Panc1 (cell line): ENCODE measurements around the gene NDUFB1. TPM values are rescaled to one million over a fixed set of nuclear protein-coding genes. Genes with fewer than 3 reads are reported as not detected.
A peak's percentile ranks its signal among the peaks of the same experiment; 100 is the strongest.

Experiments used
- ATAC-seq: fragments of 200-7000 bp; cut with Tn5 transposase; 2 replicates; pipeline ENCODE4 v1.9.1; 2020; ENCODE audit warnings: mild to moderate bottlenecking, moderate library complexity
- BruUV-seq: library from RNA; stranded (reverse); fragments of 400-500 nt; replicated peaks from 2 replicates; lab custom pipeline; 2021; lab: Mats Ljungman, UMichigan
- CTCF ChIA-PET: fragments of 300-600 bp; sonication (Branson Sonifier 250); formaldehyde crosslinking; loops from one replicate; lab custom pipeline; 2022; ENCODE audit warnings: antibody characterized with exemption; lab: Charles Lee
- POLR2A ChIA-PET: fragments of 300-600 bp; sonication (Branson Sonifier 250); formaldehyde crosslinking; loops from one replicate; lab custom pipeline; 2022; ENCODE audit warnings: antibody characterized with exemption; lab: Charles Lee
- DNase-seq: peaks from one replicate; pipeline ENCODE4 v3.0.0-alpha.2; 2010; ENCODE audit warnings: low read depth, low spot score
- H3K27ac ChIP-seq: 2 replicates; pipeline ENCODE4 v1.5.1; 2011; ENCODE audit warnings: mild to moderate bottlenecking, low read length, inconsistent platforms
- H3K27me3 ChIP-seq: fragments of 200-500 bp; sonication (Bioruptor generic); 2 replicates; pipeline ENCODE4 v1.6.0; 2014; ENCODE audit warnings: low read length, inconsistent platforms; ENCODE audit not compliant: control insufficient read depth, insufficient read depth
- H3K36me3 ChIP-seq: fragments of 200-500 bp; sonication (Bioruptor generic); 2 replicates; pipeline ENCODE4 v1.5.1; 2014; ENCODE audit warnings: inconsistent platforms, mild to moderate bottlenecking, low read length, moderate library complexity; ENCODE audit not compliant: control insufficient read depth, insufficient read depth
- H3K4me1 ChIP-seq: 2 replicates; pipeline ENCODE4 v1.5.1; 2011; ENCODE audit warnings: inconsistent platforms, mild to moderate bottlenecking, low read length, moderate library complexity; ENCODE audit not compliant: control insufficient read depth, insufficient read depth
- H3K4me3 ChIP-seq, 2 experiments: 2 replicates each; pipeline ENCODE4 v1.5.1; 2011 to 2012; ENCODE audit warnings: low read depth in 2 of 2, low read length in 2 of 2, mild to moderate bottlenecking in 2 of 2, inconsistent platforms in 1 of 2, moderate library complexity in 1 of 2
- H3K9me3 ChIP-seq: fragments of 200-500 bp; sonication (Bioruptor generic); 2 replicates; pipeline ENCODE4 v1.5.1; 2014; ENCODE audit warnings: low read depth, mild to moderate bottlenecking, inconsistent platforms, low read length, moderate library complexity; ENCODE audit not compliant: control insufficient read depth, insufficient read depth
- CTCF ChIP-seq: fragments of 450-650 bp; IDR thresholded peaks from 2 replicates; pipeline ENCODE4 v1.5.1; 2017; ENCODE audit warnings: mild to moderate bottlenecking
- POLR2AphosphoS5 ChIP-seq: IDR thresholded peaks from 2 replicates; pipeline ENCODE4 v1.6.1; 2012; ENCODE audit warnings: mild to moderate bottlenecking, low read depth, low read length, moderate library complexity
- REST ChIP-seq, 2 experiments: IDR thresholded peaks; 2 replicates each; pipeline ENCODE4 v1.6.1; 2011 to 2012; ENCODE audit warnings: low read depth in 2 of 2, control low read depth in 1 of 2, low read length in 1 of 2, mild to moderate bottlenecking in 1 of 2, moderate library complexity in 1 of 2; ENCODE audit not compliant: insufficient read depth in 1 of 2
- SIN3A ChIP-seq: IDR thresholded peaks from 2 replicates; pipeline ENCODE4 v1.6.1; 2012; ENCODE audit warnings: low read depth, mild to moderate bottlenecking, low read length, moderate library complexity, borderline replicate concordance; ENCODE audit not compliant: insufficient read depth
- TCF7L2 ChIP-seq: IDR thresholded peaks from 2 replicates; pipeline ENCODE4 v1.6.1; 2011; ENCODE audit warnings: mild to moderate bottlenecking, low read depth, low read length, inconsistent platforms
- in situ Hi-C: cut with HindIII; loops from 2 replicates; pipeline ENCODE4 v1.10.0; 2016; ENCODE audit warnings: low sequenced_read_pairs, low pct_unique_long_range_greater_than_20kb
- intact Hi-C: fragments of 100-400 bp; cut with micrococcal nuclease; formaldehyde crosslinking; loops from one replicate; pipeline ENCODE4 v1.10.0; 2022; ENCODE audit not compliant: unreplicated experiment
- total RNA-seq: library from RNA; stranded (reverse); gene quantifications from one replicate; pipeline ENCODE4 v1.2.1, GENCODE V29; 2021; ENCODE audit not compliant: unreplicated experiment

Gene NDUFB1
- total RNA-seq, 1 experiment from 2014 or later, result 126 TPM

GRCh38 chr14:92122351-92122677, 808 bp upstream of the NDUFB1 start:
- ChIA-PET POLR2A (interaction anchor here (0.7 kb wide), 1 partner anchor 117 kb away, joined by 6 read pairs; no protein-coding TSS in a partner anchor), CTCF (interaction anchor here (0.6 kb wide), 1 partner anchor 14 kb away, joined by 3 read pairs; no protein-coding TSS in a partner anchor)
- in situ Hi-C loops, result no loop called here
- no TSS peak for BruUV-seq
- DNase-seq (no peak), ATAC-seq (peak; percentile 33)
- Histone ChIP-seq H3K27me3 (no peaks in the 10 kb centered on the region), H3K9me3 (no peaks in the 10 kb centered on the region), H3K27ac (peak overlapping the region; percentile 97), H3K4me3 (peak overlapping the region; percentile 81 to 94), H3K4me1 (no peaks in the 10 kb centered on the region), H3K36me3 (peaks cover 10% of the 10 kb centered on the region)
- TF ChIP-seq TCF7L2 (no peak), REST (IDR thresholded peaks at IDR 0.05; ENCODE audit: insufficient read depth in 1 of 2, low read depth in 2 of 2, low read length in 1 of 2) (no peak), SIN3A (no peak), CTCF (no peak), POLR2AphosphoS5 (no peak)
- intact Hi-C loops, result no loop called here

GRCh38 chr14:92121207-92121669, 268 bp downstream of the NDUFB1 start:
- Histone ChIP-seq H3K4me3 (peak overlapping the region; percentile 81 to 94), H3K36me3 (peaks cover 10% of the 10 kb centered on the region), H3K27ac (peak overlapping the region; percentile 97), H3K4me1 (no peaks in the 10 kb centered on the region), H3K9me3 (no peaks in the 10 kb centered on the region), H3K27me3 (no peaks in the 10 kb centered on the region)
- ChIA-PET CTCF (interaction anchor here (0.6 kb wide), 1 partner anchor 14 kb away, joined by 4 read pairs; no protein-coding TSS in a partner anchor), POLR2A (interaction anchor here (0.6 to 0.8 kb wide), 2 partner anchors 8 to 189 kb away, joined by 4 to 14 read pairs; no protein-coding TSS in a partner anchor)
- BruUV-seq, result TSS peak; percentile 88
- ATAC-seq (peak; percentile 32), DNase-seq (no peak)
- in situ Hi-C loops (no loop called here), intact Hi-C loops (no loop called here)
- no peak for TF ChIP-seq CTCF
- no peak for TF ChIP-seq REST (IDR thresholded peaks at IDR 0.05; ENCODE audit: insufficient read depth in 1 of 2, low read depth in 2 of 2, low read length in 1 of 2)
